ENCODE data around the gene RHBDD2. TPM values are rescaled to one million over a fixed set of nuclear protein-coding genes. Genes with fewer than 3 reads are reported as not detected.
"Not testable (repeated sequence)": the region's sequence is repeated elsewhere in the genome, so short reads cannot be mapped to it uniquely, and the experiment has no call there.

RHBDD2 gene
- total RNA-seq, 1 donor from 2014 or later, result 85.6 TPM

DNA sequence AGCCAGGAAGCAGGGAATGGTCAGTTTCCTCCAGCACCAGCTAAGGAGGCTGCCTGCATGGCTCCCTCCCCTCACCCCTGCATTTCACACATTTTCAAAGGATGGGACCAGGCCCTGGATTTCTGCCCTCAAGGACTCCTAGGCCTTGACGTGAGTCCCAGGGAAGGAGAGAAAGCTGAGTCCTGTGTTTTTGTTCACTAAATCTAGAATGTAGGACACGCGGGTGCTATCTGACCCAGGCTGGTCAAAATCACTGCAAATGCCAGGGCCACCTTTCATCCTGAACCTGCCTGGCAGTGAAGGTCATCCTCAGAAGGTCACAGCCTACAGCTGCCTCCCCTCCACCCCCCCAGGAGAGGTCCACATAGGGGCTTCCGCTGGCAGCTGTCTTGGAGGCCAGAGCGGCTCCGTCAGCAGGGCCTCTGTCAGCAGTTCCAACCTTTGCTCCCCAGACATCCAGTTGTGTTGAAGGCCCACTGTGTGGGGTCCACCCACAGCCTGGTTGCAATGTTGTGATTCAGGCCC lies 18.0 kb downstream of the RHBDD2 start:
- H3K36me3 Mint-ChIP-seq (ENCODE audit: unreplicated experiment), result no peaks in the 10 kb centered on the region
- H3K9me3 Mint-ChIP-seq (ENCODE audit: unreplicated experiment), result peaks cover 1% of the 10 kb centered on the region
- peaks cover 4% of the 10 kb centered on the region for H3K27me3 Mint-ChIP-seq (ENCODE audit: unreplicated experiment)
- TF ChIP-seq, protein P1, sequence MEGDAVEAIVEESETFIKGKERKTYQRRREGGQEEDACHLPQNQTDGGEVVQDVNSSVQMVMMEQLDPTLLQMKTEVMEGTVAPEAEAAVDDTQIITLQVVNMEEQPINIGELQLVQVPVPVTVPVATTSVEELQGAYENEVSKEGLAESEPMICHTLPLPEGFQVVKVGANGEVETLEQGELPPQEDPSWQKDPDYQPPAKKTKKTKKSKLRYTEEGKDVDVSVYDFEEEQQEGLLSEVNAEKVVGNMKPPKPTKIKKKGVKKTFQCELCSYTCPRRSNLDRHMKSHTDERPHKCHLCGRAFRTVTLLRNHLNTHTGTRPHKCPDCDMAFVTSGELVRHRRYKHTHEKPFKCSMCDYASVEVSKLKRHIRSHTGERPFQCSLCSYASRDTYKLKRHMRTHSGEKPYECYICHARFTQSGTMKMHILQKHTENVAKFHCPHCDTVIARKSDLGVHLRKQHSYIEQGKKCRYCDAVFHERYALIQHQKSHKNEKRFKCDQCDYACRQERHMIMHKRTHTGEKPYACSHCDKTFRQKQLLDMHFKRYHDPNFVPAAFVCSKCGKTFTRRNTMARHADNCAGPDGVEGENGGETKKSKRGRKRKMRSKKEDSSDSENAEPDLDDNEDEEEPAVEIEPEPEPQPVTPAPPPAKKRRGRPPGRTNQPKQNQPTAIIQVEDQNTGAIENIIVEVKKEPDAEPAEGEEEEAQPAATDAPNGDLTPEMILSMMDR (IDR thresholded peaks at IDR 0.05; ENCODE audit: partially characterized antibody, unreplicated experiment), result no peak
- no peaks in the 10 kb centered on the region for H3K4me1 Mint-ChIP-seq (ENCODE audit: low read depth, unreplicated experiment)
- H3K4me3 Mint-ChIP-seq (ENCODE audit: unreplicated experiment), result no peak overlapping the region
- no peak for DNase-seq
- no peak overlapping the region for H3K27ac Mint-ChIP-seq (ENCODE audit: unreplicated experiment)

DNA sequence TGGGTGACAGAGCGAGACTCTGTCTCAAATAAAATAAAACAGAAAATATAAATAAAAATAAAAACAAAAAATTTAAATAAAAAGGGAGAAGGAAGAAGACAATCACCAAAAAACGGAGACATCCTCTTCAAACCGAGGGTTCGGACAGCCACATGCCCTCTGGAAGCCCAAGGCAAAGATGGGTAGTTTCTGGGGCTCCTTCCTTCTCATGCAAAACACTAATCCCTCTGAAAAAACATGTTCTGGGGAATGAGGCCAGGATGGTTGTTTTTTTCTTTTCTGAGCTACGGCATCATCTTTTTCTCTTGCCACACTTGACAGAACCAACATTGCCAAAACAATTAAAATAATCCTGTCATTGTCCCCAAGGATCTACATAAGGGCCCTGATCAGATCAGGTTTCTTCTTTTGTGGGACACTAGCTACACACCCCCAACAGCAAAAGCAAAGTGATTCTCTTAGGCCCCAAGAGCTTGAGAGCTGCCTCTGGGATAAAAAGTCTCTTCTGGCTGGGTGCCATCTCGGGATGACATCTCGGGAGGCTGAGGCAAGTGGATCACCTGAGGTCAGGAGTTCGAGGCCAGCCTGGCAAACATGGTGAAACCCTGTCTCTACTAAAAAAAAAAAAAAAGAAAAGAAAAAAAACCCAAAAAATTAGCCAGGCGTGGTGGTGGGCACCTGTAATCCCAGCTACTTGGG lies 21.9 kb downstream of the RHBDD2 start:
- Mint-ChIP-seq H3K27ac (ENCODE audit: unreplicated experiment) (no peak overlapping the region), H3K27me3 (ENCODE audit: unreplicated experiment) (peaks cover 3% of the 10 kb centered on the region), H3K4me3 (ENCODE audit: unreplicated experiment) (no peak overlapping the region), H3K36me3 (ENCODE audit: unreplicated experiment) (no peaks in the 10 kb centered on the region), H3K9me3 (ENCODE audit: unreplicated experiment) (no peaks in the 10 kb centered on the region), H3K4me1 (ENCODE audit: low read depth, unreplicated experiment) (peaks cover 2% of the 10 kb centered on the region)
- no peak for DNase-seq
- TF ChIP-seq, protein P1 (IDR thresholded peaks at IDR 0.05; ENCODE audit: partially characterized antibody, unreplicated experiment), result no peak

DNA sequence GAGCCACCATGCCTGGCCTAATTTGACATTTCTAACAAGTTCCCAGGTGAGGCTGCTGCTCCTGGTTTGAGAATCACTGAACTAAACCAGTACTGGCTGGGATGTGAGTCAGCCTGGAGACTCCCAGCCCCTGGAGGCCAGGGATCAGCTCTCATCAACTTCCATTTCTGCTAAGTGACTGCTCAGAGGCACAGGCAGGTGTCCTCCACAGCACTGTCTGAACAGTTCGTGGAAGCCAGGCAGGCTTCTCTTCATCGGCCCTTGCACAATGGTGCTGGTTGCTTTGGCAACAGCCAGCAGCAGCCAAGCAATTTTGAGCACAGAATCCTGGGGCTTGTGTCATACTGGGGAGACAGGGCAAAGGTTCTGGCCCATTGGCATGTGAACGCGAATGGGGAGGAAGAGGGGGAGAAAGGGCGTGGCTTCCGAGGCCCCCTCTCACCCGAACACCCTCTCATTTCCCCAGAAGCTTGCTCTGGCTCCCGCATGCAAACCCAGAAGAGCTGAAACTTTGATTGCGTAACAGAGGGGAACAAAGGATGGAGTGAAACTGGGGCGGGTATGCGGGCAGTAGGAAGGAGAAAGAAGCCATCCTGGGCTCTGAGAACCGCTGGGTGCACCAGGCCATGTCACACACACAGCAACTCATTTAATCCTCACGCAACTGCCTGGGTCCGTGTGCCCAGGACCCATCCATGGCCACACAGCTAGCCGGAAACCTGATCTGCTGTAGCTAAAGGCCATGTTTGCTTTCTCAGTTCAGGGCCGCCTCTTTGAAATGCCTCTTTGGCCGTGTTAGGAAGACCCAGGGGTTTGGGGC lies 27.2 kb downstream of the RHBDD2 start:
- Mint-ChIP-seq H3K4me1 (ENCODE audit: low read depth, unreplicated experiment) (peaks cover 5% of the 10 kb centered on the region), H3K36me3 (ENCODE audit: unreplicated experiment) (no peaks in the 10 kb centered on the region), H3K27ac (ENCODE audit: unreplicated experiment) (peak overlapping the region; percentile 38), H3K27me3 (ENCODE audit: unreplicated experiment) (peaks cover 5% of the 10 kb centered on the region), H3K4me3 (ENCODE audit: unreplicated experiment) (no peak overlapping the region), H3K9me3 (ENCODE audit: unreplicated experiment) (peaks cover 5% of the 10 kb centered on the region)
- DNase-seq, result peak; percentile 26
- TF ChIP-seq, protein P1 (IDR thresholded peaks at IDR 0.05; ENCODE audit: partially characterized antibody, unreplicated experiment), result no peak

DNA sequence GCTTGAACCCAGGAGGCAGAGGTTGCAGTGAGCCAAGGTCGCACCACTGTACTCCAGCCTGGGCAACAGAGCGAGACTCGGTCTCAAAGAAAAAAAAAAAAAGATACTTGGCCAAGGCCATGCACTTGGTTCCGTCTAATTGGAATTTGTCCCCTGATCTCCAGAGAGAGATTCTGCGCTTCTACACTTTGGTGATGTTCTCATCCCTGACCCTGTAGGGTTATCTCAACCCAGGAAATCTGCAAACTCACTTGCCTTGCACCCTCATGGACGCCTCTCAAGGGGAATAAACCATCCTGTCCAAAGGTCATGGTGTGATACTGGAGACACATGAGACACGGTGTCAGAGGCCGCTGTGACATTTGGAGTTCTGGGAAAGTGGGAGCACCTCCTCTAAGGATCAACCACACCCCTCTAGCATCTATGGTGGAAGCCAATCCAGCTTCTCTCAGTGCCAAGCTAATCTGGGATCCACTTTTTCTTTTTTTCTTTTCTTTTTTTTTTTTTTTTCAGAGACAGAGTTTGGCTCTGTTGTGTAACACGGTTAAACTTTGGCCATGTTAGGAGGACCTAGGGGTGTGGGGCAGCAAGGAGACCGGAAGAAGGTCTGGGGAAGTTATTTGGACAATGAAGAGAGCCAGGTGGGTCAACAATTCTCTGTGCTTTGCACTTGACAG lies 28.3 kb downstream of the RHBDD2 start:
- Mint-ChIP-seq H3K27ac (ENCODE audit: unreplicated experiment) (no peak overlapping the region), H3K27me3 (ENCODE audit: unreplicated experiment) (peaks cover 5% of the 10 kb centered on the region), H3K36me3 (ENCODE audit: unreplicated experiment) (no peaks in the 10 kb centered on the region), H3K4me1 (ENCODE audit: low read depth, unreplicated experiment) (peaks cover 5% of the 10 kb centered on the region), H3K4me3 (ENCODE audit: unreplicated experiment) (no peak overlapping the region), H3K9me3 (ENCODE audit: unreplicated experiment) (peaks cover 5% of the 10 kb centered on the region)
- no peak for DNase-seq
- TF ChIP-seq, protein P1 (IDR thresholded peaks at IDR 0.05; ENCODE audit: partially characterized antibody, unreplicated experiment), result no peak

DNA sequence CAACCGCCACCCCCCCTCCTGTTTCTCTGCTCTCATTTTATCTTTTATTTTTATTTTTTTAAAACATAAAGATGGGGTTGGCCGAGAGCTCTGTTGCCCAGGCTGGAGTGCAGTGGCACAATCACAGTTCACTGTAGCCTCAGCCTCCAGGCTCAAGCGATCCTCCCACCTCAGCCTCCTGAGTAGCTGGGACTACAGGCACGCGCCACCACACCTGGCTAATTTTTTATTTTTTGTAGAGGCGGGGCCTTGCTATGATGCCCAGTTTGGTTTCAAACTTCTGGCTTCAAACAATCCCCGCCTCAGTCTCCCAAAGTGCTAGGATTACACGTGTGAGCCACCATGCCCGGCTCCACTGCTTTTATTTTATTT lies 28.8 kb downstream of the RHBDD2 start:
- H3K4me3 Mint-ChIP-seq (ENCODE audit: unreplicated experiment); H3K27ac Mint-ChIP-seq (ENCODE audit: unreplicated experiment); DNase-seq; H3K27me3 Mint-ChIP-seq (ENCODE audit: unreplicated experiment); H3K36me3 Mint-ChIP-seq (ENCODE audit: unreplicated experiment); H3K4me1 Mint-ChIP-seq (ENCODE audit: low read depth, unreplicated experiment); H3K9me3 Mint-ChIP-seq (ENCODE audit: unreplicated experiment): not testable (repeated sequence)

Data from glutamatergic neuron (in vitro differentiated cells).